Tibial nerve (tissue), 4 donors: ENCODE data around the gene LRRC8E. TPM values are rescaled to one million over a fixed set of nuclear protein-coding genes. Genes with fewer than 3 reads are reported as not detected.

ENCODE experiments used
- DNase-seq, 2 donors: peaks; one replicate each; pipeline ENCODE4 v3.0.0-alpha.2; 2019; ENCODE audit warnings: low spot score in 2 of 2
- H3K27ac ChIP-seq, 4 donors: fragments of 200-600 bp; sonication (generic) in 3 of 4; one replicate each; pipeline ENCODE4 v1.5.1; 2017 to 2019; ENCODE audit warnings: mild to moderate bottlenecking in 1 of 4
- H3K27me3 ChIP-seq, 2 donors: fragments of 200-600 bp; sonication (generic) in 1 of 2; one replicate each; pipeline versions ENCODE4 v1.5.1 to v1.6.0; 2017 to 2019
- H3K36me3 ChIP-seq, 3 donors: fragments of 200-600 bp; sonication (generic); one replicate each; pipeline ENCODE4 v1.5.1; 2018 to 2019
- H3K4me1 ChIP-seq, 4 donors: fragments of 200-600 bp; sonication (generic) in 3 of 4; one replicate each; pipeline ENCODE4 v1.5.1; 2017 to 2019
- H3K4me3 ChIP-seq, 4 donors: fragments of 200-600 bp; sonication (generic) in 3 of 4; one replicate each; pipeline ENCODE4 v1.5.1; 2017 to 2019; ENCODE audit warnings: mild to moderate bottlenecking in 1 of 4, moderate library complexity in 1 of 4
- H3K9me3 ChIP-seq, 4 donors: fragments of 200-600 bp; sonication (generic) in 3 of 4; one replicate each; pipeline ENCODE4 v1.5.1; 2017 to 2019
- EP300 ChIP-seq, 2 donors: sonication (generic); formaldehyde crosslinking; IDR thresholded peaks; one replicate each; pipeline ENCODE4 v1.6.1; 2017; ENCODE audit warnings: antibody characterized with exemption in 2 of 2, mild to moderate bottlenecking in 1 of 2
- POLR2A ChIP-seq, 2 donors: fragments of 450-650 bp; IDR thresholded peaks; one replicate each; pipeline ENCODE4 v1.6.1; 2017; ENCODE audit warnings: antibody characterized with exemption in 2 of 2, mild to moderate bottlenecking in 2 of 2, moderate library complexity in 2 of 2
- WGBS, 2 donors: methylation state at CpG; one replicate each; pipeline ENCODE4 v1.1.5; 2018; 5-methylcytosine and 5-hydroxymethylcytosine counted together
- total RNA-seq, 4 donors: library from RNA; depleted of rRNA; stranded (reverse); fragments of >200 nt; gene quantifications; one replicate each; pipeline ENCODE4 v1.1.0, GENCODE V29; 2016
- TF ChIP-seq, protein P1 (sequence below), 5 experiments: fragments of 200-600 bp in 3 of 5; fragments of 450-650 bp in 2 of 5; sonication (generic) in 3 of 5; IDR thresholded peaks; one replicate each; pipeline ENCODE4 v1.5.1; 2016 to 2019; ENCODE audit warnings: antibody characterized with exemption in 5 of 5, mild to moderate bottlenecking in 3 of 5, moderate library complexity in 2 of 5

The LRRC8E gene
- total RNA-seq, 4 donors from 2014 or later: 0.59 to 1.2 TPM; not detected in 2

- 65 to 69% methylated on average over 15 to 18 of the region's 18 CpGs for WGBS, 2 donors
- no peak overlapping the region for H3K27ac ChIP-seq
- TF ChIP-seq EP300 (IDR thresholded peaks at IDR 0.05) (no peak), POLR2A (IDR thresholded peaks at IDR 0.05) (no peak)
- TF ChIP-seq, protein P1, sequence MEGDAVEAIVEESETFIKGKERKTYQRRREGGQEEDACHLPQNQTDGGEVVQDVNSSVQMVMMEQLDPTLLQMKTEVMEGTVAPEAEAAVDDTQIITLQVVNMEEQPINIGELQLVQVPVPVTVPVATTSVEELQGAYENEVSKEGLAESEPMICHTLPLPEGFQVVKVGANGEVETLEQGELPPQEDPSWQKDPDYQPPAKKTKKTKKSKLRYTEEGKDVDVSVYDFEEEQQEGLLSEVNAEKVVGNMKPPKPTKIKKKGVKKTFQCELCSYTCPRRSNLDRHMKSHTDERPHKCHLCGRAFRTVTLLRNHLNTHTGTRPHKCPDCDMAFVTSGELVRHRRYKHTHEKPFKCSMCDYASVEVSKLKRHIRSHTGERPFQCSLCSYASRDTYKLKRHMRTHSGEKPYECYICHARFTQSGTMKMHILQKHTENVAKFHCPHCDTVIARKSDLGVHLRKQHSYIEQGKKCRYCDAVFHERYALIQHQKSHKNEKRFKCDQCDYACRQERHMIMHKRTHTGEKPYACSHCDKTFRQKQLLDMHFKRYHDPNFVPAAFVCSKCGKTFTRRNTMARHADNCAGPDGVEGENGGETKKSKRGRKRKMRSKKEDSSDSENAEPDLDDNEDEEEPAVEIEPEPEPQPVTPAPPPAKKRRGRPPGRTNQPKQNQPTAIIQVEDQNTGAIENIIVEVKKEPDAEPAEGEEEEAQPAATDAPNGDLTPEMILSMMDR (IDR thresholded peaks at IDR 0.05): no peak
- peaks cover 0 to 29% (median 0%) of the 10 kb centered on the region in 3 donors for H3K36me3 ChIP-seq
- H3K4me1 ChIP-seq: peaks cover 0 to 37% (median 22%) of the 10 kb centered on the region in 4 donors
- no peak overlapping the region for H3K4me3 ChIP-seq
- H3K27me3 ChIP-seq: peaks cover 0 to 61% of the 10 kb centered on the region in 2 donors
- DNase-seq: no peak
- H3K9me3 ChIP-seq: no peaks in the 10 kb centered on the region
Observed at GRCh38 chr19:7864690-7865074, 23.6 kb upstream of the LRRC8E start.

DNA sequence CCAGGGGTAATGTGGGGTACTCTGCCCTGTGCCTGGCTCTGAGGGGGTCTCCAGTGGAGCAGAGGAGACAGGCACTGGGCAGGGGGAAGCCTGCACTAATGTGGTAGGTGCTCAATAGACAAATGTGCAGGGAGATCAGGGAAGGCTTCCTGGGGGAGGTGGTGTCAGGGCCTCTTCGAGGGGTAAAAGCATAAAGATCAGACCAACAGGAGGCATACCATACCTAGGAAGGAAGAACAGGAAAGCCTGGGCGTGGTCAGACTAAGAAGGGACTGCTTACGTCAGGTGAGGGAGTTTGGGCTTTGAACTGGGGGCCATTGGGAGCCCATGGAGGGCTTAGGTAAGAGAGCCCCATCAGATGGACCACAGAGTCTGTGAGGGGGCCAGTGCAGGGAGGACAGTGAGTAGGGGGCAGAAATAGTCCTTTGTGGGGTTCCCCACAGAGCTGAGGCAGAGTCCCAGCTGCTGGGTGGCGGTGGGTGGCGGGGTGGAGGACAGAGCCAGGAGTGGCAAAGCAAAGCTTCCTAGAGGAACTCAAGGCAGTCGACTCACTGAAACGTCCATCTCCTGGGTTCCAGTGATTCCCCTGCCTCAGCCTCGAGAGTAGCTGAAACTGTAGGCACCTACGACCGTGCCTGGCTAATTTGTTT is 22.9 kb upstream of the LRRC8E start:
- H3K36me3 ChIP-seq: peaks cover 0 to 22% (median 0%) of the 10 kb centered on the region in 3 donors
- no peaks in the 10 kb centered on the region for H3K9me3 ChIP-seq
- peaks cover 0 to 44% (median 24%) of the 10 kb centered on the region in 4 donors for H3K4me1 ChIP-seq
- H3K4me3 ChIP-seq: no peak overlapping the region
- DNase-seq: no peak
- WGBS, 2 donors: 48 to 50% methylated on average over 10 of the region's 10 CpGs
- H3K27ac ChIP-seq: no peak overlapping the region
- TF ChIP-seq, protein P1 (IDR thresholded peaks at IDR 0.05): no peak
- no peak for TF ChIP-seq EP300 (IDR thresholded peaks at IDR 0.05)
- no peak for TF ChIP-seq POLR2A (IDR thresholded peaks at IDR 0.05)
- H3K27me3 ChIP-seq: peaks cover 0 to 61% of the 10 kb centered on the region in 2 donors

GRCh38 chr19:7866399-7867091 is 21.8 kb upstream of the LRRC8E start:
- Histone ChIP-seq H3K27ac (no peak overlapping the region), H3K36me3 (peaks cover 0 to 13% (median 0%) of the 10 kb centered on the region in 3 donors), H3K27me3 (peaks cover 0 to 53% of the 10 kb centered on the region in 2 donors), H3K9me3 (no peaks in the 10 kb centered on the region), H3K4me1 (peaks cover 0 to 48% (median 23%) of the 10 kb centered on the region in 4 donors), H3K4me3 (no peak overlapping the region)
- WGBS, 2 donors: 57 to 65% methylated on average over 9 to 11 of the region's 12 CpGs
- DNase-seq: no peak
- no peak for TF ChIP-seq EP300 (IDR thresholded peaks at IDR 0.05)
- no peak for TF ChIP-seq POLR2A (IDR thresholded peaks at IDR 0.05)
- TF ChIP-seq, protein P1 (IDR thresholded peaks at IDR 0.05): no peak

- Histone ChIP-seq H3K36me3 (peaks cover 0 to 13% (median 0%) of the 10 kb centered on the region in 3 donors), H3K27ac (no peak overlapping the region), H3K4me3 (no peak overlapping the region), H3K4me1 (peaks cover 0 to 48% (median 20%) of the 10 kb centered on the region in 4 donors), H3K9me3 (no peaks in the 10 kb centered on the region), H3K27me3 (peaks cover 0 to 51% of the 10 kb centered on the region in 2 donors)
- TF ChIP-seq EP300 (IDR thresholded peaks at IDR 0.05): no peak
- TF ChIP-seq POLR2A (IDR thresholded peaks at IDR 0.05): no peak
- TF ChIP-seq, protein P1 (IDR thresholded peaks at IDR 0.05): no peak
- DNase-seq: no peak
- WGBS, 2 donors: 94 to 95% methylated on average over 9 of the region's 9 CpGs
Observed at GRCh38 chr19:7867092-7867844, 21.0 kb upstream of the LRRC8E start.
